Occipital lobe (tissue), 2 donors: ENCODE measurements around the gene FAAP20. TPM values are rescaled to one million over a fixed set of nuclear protein-coding genes. Genes with fewer than 3 reads are reported as not detected.

Source experiments
- DNase-seq: peaks from one replicate; lab custom pipeline; 2025; lab: John Stamatoyannopoulos, UW
- total RNA-seq: library from RNA; depleted of rRNA; stranded (reverse); fragments of >200 nt; gene quantifications from one replicate; pipeline ENCODE4 v1.2.3, GENCODE V29; 2014

Gene FAAP20
- total RNA-seq, 1 donor from 2014 or later: 20.3 TPM

- DNase-seq: peak; percentile 60
These were observed 36.4 kb upstream of the FAAP20 start for GRCh38 chr1:2230781-2231531.

- DNase-seq: no peak
These were observed 35.5 kb upstream of the FAAP20 start for GRCh38 chr1:2229911-2230731.

- DNase-seq: peak; percentile 70
These were observed 34.7 kb upstream of the FAAP20 start for GRCh38 chr1:2229037-2229864.

GRCh38 chr1:2228694-2229036, 34.1 kb upstream of the FAAP20 start:
- DNase-seq: no peak

GRCh38 chr1:2228157-2228594, 33.6 kb upstream of the FAAP20 start, which contains the start of gene SKI:
TSS of gene SKI (plus strand) at chr1:2228319. CDS start at chr1:2228767, 448 bp downstream.
- no peak for DNase-seq

GRCh38 chr1:2227346-2228156, 33.0 kb upstream of the FAAP20 start:
- DNase-seq: peak; percentile 91

- DNase-seq: no peak
These were observed 32.2 kb upstream of the FAAP20 start for GRCh38 chr1:2226525-2227345.

GRCh38 chr1:2224631-2225428, 30.3 kb upstream of the FAAP20 start:
- no peak for DNase-seq

GRCh38 chr1:2224170-2224584, 29.6 kb upstream of the FAAP20 start:
- DNase-seq: no peak

GRCh38 chr1:2221271-2221670, 26.7 kb upstream of the FAAP20 start:
- no peak for DNase-seq

- no peak for DNase-seq
These were observed 22.1 kb upstream of the FAAP20 start for GRCh38 chr1:2216767-2217058.

GRCh38 chr1:2215909-2216766, 21.6 kb upstream of the FAAP20 start:
- DNase-seq: no peak

GRCh38 chr1:2215329-2215728, 20.8 kb upstream of the FAAP20 start:
- no peak for DNase-seq

GRCh38 chr1:2214541-2215241, 20.1 kb upstream of the FAAP20 start:
- no peak for DNase-seq

- DNase-seq: peak; percentile 68
These were observed 19.3 kb upstream of the FAAP20 start for GRCh38 chr1:2213576-2214505.
